ENCODE measurements around the gene OR11L1. TPM values are rescaled to one million over a fixed set of nuclear protein-coding genes. Genes with fewer than 3 reads are reported as not detected.
A peak's percentile ranks its signal among the peaks of the same experiment; 100 is the strongest.

OR11L1 gene
- not detected for total RNA-seq

GRCh38 chr1:247841796-247842195 lies at the start of gene OR11L1:
OR11L1 (minus strand) TSS chr1:247841896; CDS start chr1:247841896, 0 bp downstream.
- DNase-seq (ENCODE audit: low spot score in 2 of 2) (no peak), FAIRE-seq (no peak)

- no peak for FAIRE-seq
- no peak for DNase-seq (ENCODE audit: low spot score in 2 of 2)
Measured at GRCh38 chr1:247884797-247885413, 43.2 kb upstream of the OR11L1 start.

DNA sequence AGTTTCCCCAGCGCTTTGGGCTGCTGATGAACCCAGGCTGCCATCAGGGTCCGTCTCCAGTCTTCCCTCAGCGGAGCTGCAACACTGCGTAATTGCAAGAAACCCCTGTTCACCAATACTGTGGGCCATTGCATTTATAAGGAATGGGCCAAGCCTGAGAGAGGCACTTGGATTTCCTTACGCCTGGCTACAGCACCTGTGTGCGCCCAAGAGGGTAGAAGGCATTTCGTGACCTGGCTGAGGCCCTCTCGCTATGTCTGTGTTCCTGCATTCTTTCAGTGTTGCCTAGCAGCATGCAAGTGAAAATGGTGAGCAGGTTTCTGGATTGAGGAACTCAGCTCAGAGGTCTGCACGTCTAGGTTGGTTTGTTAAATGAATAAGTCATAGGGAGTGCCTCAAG lies 41.6 kb upstream of the OR11L1 start:
- FAIRE-seq (no peak), DNase-seq (ENCODE audit: low spot score in 2 of 2) (no peak)

DNA sequence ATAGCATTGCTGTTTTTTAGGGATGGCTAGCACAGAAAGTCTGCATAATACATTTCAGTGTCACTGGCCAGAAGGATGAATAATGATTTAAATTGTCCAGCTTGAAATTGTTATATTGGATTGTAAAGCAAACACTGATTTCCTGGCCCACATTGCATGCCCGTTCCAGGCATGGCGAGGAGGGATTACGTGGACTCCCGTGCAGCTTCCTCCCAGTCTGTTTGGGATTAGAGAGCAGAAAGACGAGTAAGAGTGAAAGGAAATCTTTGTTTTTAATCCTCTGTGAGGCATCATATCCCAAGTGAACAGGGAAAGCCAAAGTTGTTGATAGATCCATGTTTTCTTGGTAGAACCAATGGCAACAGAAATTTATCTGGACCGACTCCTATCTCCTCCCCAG lies 23.7 kb upstream of the OR11L1 start:
- FAIRE-seq (no peak), DNase-seq (ENCODE audit: low spot score in 2 of 2) (no peak)

- DNase-seq (ENCODE audit: low spot score in 2 of 2) (no peak), FAIRE-seq (no peak)
Measured at GRCh38 chr1:247864644-247865043, 22.9 kb upstream of the OR11L1 start.

GRCh38 chr1:247862756-247863155 lies 21.1 kb upstream of the OR11L1 start:
- DNase-seq (ENCODE audit: low spot score in 2 of 2), result no peak
- FAIRE-seq, result no peak

DNA sequence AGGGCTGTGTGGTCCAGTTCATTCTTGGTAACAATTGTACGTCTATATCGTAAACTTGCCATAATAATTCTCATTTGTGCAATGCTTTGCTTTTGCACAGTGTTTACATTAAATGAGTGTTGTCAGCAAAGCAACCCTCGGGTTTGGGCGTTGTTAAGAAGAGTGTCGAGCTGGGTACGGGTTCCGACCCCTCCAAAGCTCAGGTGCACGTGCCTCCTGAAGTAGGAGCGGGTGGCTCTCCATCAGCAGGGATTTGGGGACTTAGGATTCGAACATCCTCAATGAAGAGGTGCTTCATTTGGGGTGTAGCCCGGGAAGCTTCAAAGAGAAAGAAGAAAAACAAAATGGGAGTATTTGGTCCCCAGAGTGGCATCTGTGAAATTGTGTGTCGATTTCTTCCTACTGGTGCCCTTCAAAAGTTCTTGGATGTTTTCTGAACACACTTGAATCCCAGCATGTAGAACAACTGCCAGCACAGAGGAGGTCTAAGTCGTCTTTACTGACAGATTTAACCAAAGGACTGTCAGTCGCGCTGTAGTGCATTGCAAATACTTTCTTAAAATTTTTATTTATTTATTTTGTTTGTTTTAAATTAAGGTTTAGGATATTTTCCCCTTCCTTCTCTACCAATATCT lies 16.4 kb upstream of the OR11L1 start:
- FAIRE-seq (no peak), DNase-seq (ENCODE audit: low spot score in 2 of 2) (no peak)

DNA sequence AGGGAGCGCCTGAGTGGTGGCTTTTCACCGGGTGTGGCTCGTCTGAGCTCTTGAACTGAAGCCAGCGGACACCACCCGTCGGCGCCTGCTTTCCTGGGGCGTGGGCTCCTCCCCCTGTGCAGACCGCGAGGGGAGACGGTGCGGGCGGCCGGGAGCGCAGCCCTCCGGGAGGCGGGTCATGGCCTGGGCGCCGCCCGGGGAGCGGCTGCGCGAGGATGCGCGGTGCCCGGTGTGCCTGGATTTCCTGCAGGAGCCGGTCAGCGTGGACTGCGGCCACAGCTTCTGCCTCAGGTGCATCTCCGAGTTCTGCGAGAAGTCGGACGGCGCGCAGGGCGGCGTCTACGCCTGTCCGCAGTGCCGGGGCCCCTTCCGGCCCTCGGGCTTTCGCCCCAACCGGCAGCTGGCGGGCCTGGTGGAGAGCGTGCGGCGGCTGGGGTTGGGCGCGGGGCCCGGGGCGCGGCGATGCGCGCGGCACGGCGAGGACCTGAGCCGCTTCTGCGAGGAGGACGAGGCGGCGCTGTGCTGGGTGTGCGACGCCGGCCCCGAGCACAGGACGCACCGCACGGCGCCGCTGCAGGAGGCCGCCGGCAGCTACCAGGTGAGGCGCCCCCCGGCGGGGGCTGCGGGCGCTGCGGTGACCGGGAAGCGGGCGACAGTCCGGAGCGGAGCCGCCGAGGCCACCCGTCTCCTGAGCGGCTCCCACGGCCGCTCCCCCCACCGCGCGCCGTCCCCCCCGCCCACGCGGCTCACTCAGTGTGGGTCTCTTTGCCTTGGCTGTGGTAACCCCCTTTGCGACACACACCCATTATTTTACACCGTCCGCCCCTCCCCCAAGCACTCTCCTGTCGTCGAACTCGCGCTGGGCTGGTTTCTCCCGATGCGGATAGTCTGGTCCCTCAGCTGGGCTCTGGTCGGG lies 15.6 kb upstream of the OR11L1 start, which contains the start of gene TRIM58:
Gene TRIM58 (plus strand): TSS at position 119 of the 916 bp plus-strand sequence. CDS start 60 bp downstream, at position 179.
- DNase-seq (ENCODE audit: low spot score in 2 of 2), result peak; percentile 24 to 36
- no peak for FAIRE-seq

DNA sequence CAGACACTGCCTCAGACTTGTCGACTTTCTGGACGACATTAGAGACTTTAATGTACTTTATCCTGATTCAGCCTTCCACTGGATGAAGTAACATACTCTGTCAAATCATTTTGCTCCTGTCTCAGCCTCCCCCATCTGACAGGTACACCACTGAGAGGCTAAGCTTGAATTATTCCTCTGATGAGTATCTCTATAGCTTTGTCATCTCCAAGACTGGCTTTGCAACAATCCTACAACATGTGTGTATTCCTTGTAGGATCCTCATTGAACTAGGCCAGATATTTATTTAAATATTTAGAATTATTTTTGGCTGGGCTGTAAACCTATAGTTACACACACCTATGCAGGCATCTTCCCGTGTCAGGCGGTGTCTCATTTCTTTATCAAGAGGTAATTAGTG lies 14.2 kb upstream of the OR11L1 start:
- FAIRE-seq, result no peak

DNA sequence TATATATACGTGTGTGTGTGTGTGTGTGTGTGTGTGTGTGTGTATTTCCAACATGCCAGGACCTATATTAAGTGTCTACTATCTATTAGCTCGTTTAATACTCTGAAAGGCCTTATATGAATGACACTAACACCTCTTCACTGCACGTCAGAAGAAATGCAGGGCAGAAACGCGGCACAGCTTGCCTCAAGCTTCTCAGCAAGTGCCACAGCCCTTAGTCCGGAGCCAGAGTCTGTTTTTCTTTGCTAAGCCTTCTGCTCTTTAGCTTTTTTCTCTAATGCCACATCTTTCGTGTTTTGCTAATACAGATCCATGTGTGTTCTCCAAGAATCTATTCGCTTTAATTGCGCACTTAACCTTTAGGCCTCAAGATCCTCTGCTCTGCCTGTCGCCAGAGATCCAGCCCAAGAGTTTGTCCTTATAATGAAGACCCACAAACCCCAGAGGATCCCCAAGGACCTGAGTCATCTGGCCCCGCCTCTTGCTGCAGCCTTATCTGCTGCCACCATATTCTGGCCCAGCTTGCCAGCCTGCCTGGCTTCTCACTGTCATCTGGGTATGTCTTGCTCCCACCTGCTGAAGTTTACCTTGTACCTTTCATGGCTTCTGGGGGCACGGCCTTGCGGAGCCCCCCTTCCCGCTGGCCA lies 13.3 kb upstream of the OR11L1 start:
- FAIRE-seq (no peak), DNase-seq (ENCODE audit: low spot score in 2 of 2) (no peak)

More for the DNA sequence above, 14.2 kb upstream of the OR11L1 start:
- no peak for DNase-seq (ENCODE audit: low spot score in 2 of 2)

GRCh38 chr1:247849616-247850015 lies 7.9 kb upstream of the OR11L1 start:
- DNase-seq (ENCODE audit: low spot score in 2 of 2) (no peak), FAIRE-seq (peak; percentile 81)

- FAIRE-seq (no peak), DNase-seq (ENCODE audit: low spot score in 2 of 2) (no peak)
Measured at GRCh38 chr1:247848346-247848745, 6.7 kb upstream of the OR11L1 start.

GRCh38 chr1:247845693-247846017 lies 4.0 kb upstream of the OR11L1 start:
- DNase-seq (ENCODE audit: low spot score in 2 of 2) (no peak), FAIRE-seq (no peak)

DNA sequence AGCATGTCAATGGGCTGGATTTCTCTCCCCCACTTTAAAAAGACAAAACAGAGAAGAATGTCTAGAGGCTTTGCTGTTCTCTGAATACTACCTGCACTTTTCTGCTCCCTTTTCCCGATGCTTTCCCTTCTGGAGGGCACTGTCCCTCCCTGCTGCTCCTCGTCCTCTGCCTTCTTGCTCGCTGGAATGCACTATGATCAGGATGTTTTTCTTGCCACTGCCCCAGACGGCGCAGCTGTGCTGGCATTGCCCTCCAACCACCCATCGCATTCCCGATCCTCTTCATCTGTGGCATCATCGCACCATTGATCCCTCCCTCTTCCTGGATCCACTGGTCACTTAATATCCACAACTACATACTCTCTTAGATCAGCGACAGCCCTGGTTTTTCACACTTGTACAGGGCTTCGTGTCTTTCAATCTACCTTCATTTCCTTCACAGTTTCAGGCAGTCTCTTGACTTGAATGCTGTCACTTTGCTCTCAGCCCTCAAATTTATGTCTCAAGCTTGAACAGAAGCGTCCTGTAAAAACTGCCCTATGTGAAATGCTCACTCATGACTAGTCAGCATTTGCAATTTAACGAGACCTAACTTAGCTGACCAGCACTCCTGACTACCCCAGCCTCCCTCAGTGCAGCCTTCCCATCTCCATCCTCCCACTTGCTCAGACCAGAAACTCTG lies 3.5 kb upstream of the OR11L1 start:
- DNase-seq (ENCODE audit: low spot score in 2 of 2) (no peak), FAIRE-seq (no peak)

GRCh38 chr1:247843411-247843810 lies 1.7 kb upstream of the OR11L1 start:
- FAIRE-seq (no peak), DNase-seq (ENCODE audit: low spot score in 2 of 2) (no peak)

DNA sequence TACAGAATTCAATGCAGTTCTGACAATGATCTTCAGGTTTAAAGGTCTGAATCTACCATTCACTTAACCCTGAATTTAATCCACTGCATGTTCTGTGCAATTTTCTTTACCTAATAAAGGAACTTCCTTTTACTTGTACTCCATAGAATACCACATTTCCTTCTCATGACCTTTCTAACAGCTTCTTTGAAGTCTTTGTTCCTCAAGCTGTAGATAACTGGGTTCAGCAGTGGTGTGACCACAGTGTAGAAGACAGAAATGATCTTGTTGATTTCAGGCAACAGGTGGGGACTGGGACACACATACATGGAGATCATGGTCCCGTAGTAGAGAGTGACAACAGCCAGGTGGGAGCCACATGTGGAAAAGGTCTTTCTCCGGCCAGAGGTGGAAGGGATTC lies 878 bp downstream of the OR11L1 start:
- FAIRE-seq (no peak), DNase-seq (ENCODE audit: low spot score in 2 of 2) (no peak)

- no peak for DNase-seq (ENCODE audit: low spot score in 2 of 2)
- no peak for FAIRE-seq
Measured at GRCh38 chr1:247833601-247834000, 8.1 kb downstream of the OR11L1 start.

DNA sequence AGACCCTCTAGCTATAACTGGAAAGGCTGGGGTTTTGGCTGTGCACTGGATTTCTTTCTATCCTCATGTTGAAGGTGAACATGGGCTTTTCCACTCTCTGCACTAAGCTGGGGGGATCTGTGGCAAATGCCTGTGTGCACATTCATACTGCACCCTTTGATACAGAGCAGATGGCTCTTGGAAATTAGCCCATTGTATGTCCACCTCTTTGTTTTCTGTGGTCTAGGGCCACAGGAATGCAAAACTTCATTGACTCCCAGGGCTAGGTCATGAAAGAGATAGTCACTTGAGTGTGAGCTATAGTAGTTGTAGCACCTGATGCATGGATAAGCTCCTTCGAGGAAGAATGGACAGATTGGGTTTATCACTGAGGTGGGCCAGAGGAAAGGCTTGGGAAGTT lies 12.0 kb downstream of the OR11L1 start:
- DNase-seq (ENCODE audit: low spot score in 2 of 2) (no peak), FAIRE-seq (no peak)

GRCh38 chr1:247825362-247825761 lies 16.3 kb downstream of the OR11L1 start:
- no peak for FAIRE-seq
- DNase-seq (ENCODE audit: low spot score in 2 of 2), result no peak

DNA sequence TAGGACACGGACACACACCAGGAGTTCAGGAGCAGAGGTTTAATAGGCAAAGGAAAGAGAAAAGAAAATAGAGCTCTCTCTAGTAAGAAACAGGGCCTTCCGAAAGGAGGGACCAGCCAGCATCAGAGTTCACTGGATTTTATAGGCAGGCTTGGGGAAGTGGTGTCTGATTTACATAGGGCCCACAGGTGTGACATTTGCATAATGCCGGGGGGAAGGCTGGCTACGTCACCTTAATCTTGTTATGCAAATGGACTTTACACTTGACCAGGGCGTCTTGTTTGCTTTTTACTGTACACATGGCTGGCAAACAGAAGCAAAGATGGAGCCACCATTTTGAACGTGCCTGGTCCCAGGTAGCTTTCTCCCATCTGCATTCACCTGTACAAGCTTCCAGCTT lies 17.7 kb downstream of the OR11L1 start, which contains the start of gene OR14A16:
Gene OR14A16 (minus strand): TSS at position 97 of the 400 bp plus-strand sequence. CDS start 8,390 bp downstream, outside the sequence.
- FAIRE-seq (no peak), DNase-seq (ENCODE audit: low spot score in 2 of 2) (no peak)

All from frontal cortex (tissue), 4 donors.